H9 (cell line): ENCODE results near the gene PDE5A. TPM values are rescaled to one million over a fixed set of nuclear protein-coding genes. Genes with fewer than 3 reads are reported as not detected.

Experiments
- DNase-seq: peaks from one replicate; pipeline ENCODE4 v3.0.0-alpha.2; 2017
- H2AFZ ChIP-seq: one replicate; pipeline ENCODE4 v1.6.1; 2013; ENCODE audit warnings: mild to moderate bottlenecking, low read length, control low read depth, moderate library complexity
- H2AK5ac ChIP-seq: 2 replicates; pipeline ENCODE4 v1.6.1; 2013; ENCODE audit warnings: low read length, control low read depth, mixed read lengths; ENCODE audit not compliant: insufficient read length
- H2BK120ac ChIP-seq: one replicate; pipeline ENCODE4 v1.6.1; 2013; ENCODE audit warnings: low read depth, mild to moderate bottlenecking, low read length, control low read depth, inconsistent platforms; ENCODE audit not compliant: poor library complexity, severe bottlenecking
- H2BK12ac ChIP-seq: 2 replicates; pipeline ENCODE4 v1.6.1; 2013; ENCODE audit warnings: low read length, control low read depth, mixed read lengths, low read depth; ENCODE audit not compliant: insufficient read length
- H2BK15ac ChIP-seq: 2 replicates; pipeline ENCODE4 v1.6.1; 2013; ENCODE audit warnings: low read depth, low read length, control low read depth
- H2BK20ac ChIP-seq: one replicate; pipeline ENCODE4 v1.6.1; 2013; ENCODE audit warnings: low read depth, mild to moderate bottlenecking, low read length, control low read depth, inconsistent platforms; ENCODE audit not compliant: poor library complexity, severe bottlenecking
- H2BK5ac ChIP-seq: 2 replicates; pipeline ENCODE4 v1.6.1; 2013; ENCODE audit warnings: low read length, control low read depth, mixed read lengths; ENCODE audit not compliant: insufficient read length
- H3K14ac ChIP-seq: 2 replicates; pipeline ENCODE4 v1.6.1; 2013; ENCODE audit warnings: low read length, control low read depth; ENCODE audit not compliant: insufficient read depth
- H3K18ac ChIP-seq: 2 replicates; pipeline ENCODE4 v1.6.1; 2013; ENCODE audit warnings: low read depth, mild to moderate bottlenecking, mixed read lengths, low read length, control low read depth; ENCODE audit not compliant: insufficient read length
- H3K23ac ChIP-seq: 2 replicates; pipeline ENCODE4 v1.6.1; 2013; ENCODE audit warnings: low read length, control low read depth, mixed read lengths, low read depth; ENCODE audit not compliant: insufficient read length
- H3K23me2 ChIP-seq: 2 replicates; pipeline ENCODE4 v1.6.1; 2013; ENCODE audit warnings: low read depth, mild to moderate bottlenecking, mixed read lengths, low read length, control low read depth; ENCODE audit not compliant: insufficient read length, poor library complexity, severe bottlenecking
- H3K27ac ChIP-seq: 2 replicates; pipeline ENCODE4 v1.5.1; 2013; ENCODE audit warnings: low read length, control low read depth, mixed read lengths, low read depth; ENCODE audit not compliant: insufficient read length
- H3K27me3 ChIP-seq: 2 replicates; pipeline ENCODE4 v1.6.1; 2013; ENCODE audit warnings: low read length, control low read depth, inconsistent platforms; ENCODE audit not compliant: insufficient read depth
- H3K4ac ChIP-seq: 2 replicates; pipeline ENCODE4 v1.6.1; 2013; ENCODE audit warnings: low read depth, mild to moderate bottlenecking, control low read depth, inconsistent platforms, low read length, moderate library complexity
- H3K4me1 ChIP-seq: 2 replicates; pipeline ENCODE4 v1.6.1; 2013; ENCODE audit warnings: low read length, control low read depth, inconsistent platforms; ENCODE audit not compliant: insufficient read depth
- H3K4me2 ChIP-seq: 2 replicates; pipeline ENCODE4 v1.6.1; 2013; ENCODE audit warnings: low read length, control low read depth, mixed read lengths; ENCODE audit not compliant: insufficient read length, insufficient read depth
- H3K56ac ChIP-seq: 2 replicates; pipeline ENCODE4 v1.6.1; 2013; ENCODE audit warnings: low read depth, mild to moderate bottlenecking, mixed read lengths, low read length, control low read depth; ENCODE audit not compliant: insufficient read length
- H3K79me1 ChIP-seq: 2 replicates; pipeline ENCODE4 v1.6.1; 2013; ENCODE audit warnings: low read depth, mild to moderate bottlenecking, moderate library complexity, low read length, control low read depth, inconsistent platforms; ENCODE audit not compliant: insufficient read depth, poor library complexity, severe bottlenecking
- H3K79me2 ChIP-seq: 2 replicates; pipeline ENCODE4 v1.6.1; 2013; ENCODE audit warnings: low read length, control low read depth, inconsistent platforms; ENCODE audit not compliant: insufficient read depth
- H3K9ac ChIP-seq: 2 replicates; pipeline ENCODE4 v1.6.1; 2013; ENCODE audit warnings: low read length, control low read depth, mixed read lengths; ENCODE audit not compliant: insufficient read length; ENCODE audit errors: extremely low read depth
- H3K9me3 ChIP-seq: one replicate; pipeline ENCODE4 v1.6.1; 2013; ENCODE audit warnings: low read depth, low read length, inconsistent platforms; ENCODE audit not compliant: control insufficient read depth
- H3T11ph ChIP-seq: one replicate; pipeline ENCODE4 v1.6.1; 2013; ENCODE audit warnings: mild to moderate bottlenecking, low read length, control low read depth, inconsistent platforms
- H4K20me1 ChIP-seq: one replicate; pipeline ENCODE4 v1.6.1; 2013; ENCODE audit not compliant: control insufficient read depth, insufficient read length, insufficient read depth
- H4K5ac ChIP-seq: 2 replicates; pipeline ENCODE4 v1.6.1; 2013; ENCODE audit warnings: low read depth, mild to moderate bottlenecking, mixed read lengths, low read length, control low read depth; ENCODE audit not compliant: insufficient read length
- H4K8ac ChIP-seq: replicated peaks from 2 replicates; pipeline ENCODE4 v1.6.1; 2013; ENCODE audit warnings: low read length, control low read depth, mixed read lengths, low read depth; ENCODE audit not compliant: insufficient read length
- H4K91ac ChIP-seq: 2 replicates; pipeline ENCODE4 v1.6.1; 2013; ENCODE audit warnings: low read depth, mild to moderate bottlenecking, moderate library complexity, mixed read lengths, low read length, control low read depth; ENCODE audit not compliant: insufficient read length
- H3K27ac Mint-ChIP-seq, 3 experiments: 2 replicates in 2 of 3; 3 replicates in 1 of 3; pipeline ENCODE4 v1.8.0; 2020 to 2021; ENCODE audit warnings: mixed read lengths in 3 of 3, mild to moderate bottlenecking in 1 of 3, moderate library complexity in 1 of 3
- H3K27me3 Mint-ChIP-seq: 2 replicates; pipeline ENCODE4 v1.8.0; 2021; ENCODE audit warnings: low read depth, mild to moderate bottlenecking, moderate library complexity, mixed read lengths
- H3K36me3 Mint-ChIP-seq, 3 experiments: 2 replicates in 2 of 3; 3 replicates in 1 of 3; pipeline ENCODE4 v1.8.0; 2020 to 2021; ENCODE audit warnings: low read depth in 3 of 3, mixed read lengths in 3 of 3; ENCODE audit not compliant: insufficient read depth in 1 of 3
- H3K4me1 Mint-ChIP-seq, 2 experiments: 2 replicates each; pipeline ENCODE4 v1.8.0; 2020; ENCODE audit warnings: mixed read lengths in 2 of 2
- H3K4me3 Mint-ChIP-seq, 2 experiments: 2 replicates in 1 of 2; 3 replicates in 1 of 2; pipeline ENCODE4 v1.8.0; 2020 to 2021; ENCODE audit warnings: mild to moderate bottlenecking in 2 of 2, mixed read lengths in 2 of 2, moderate library complexity in 1 of 2
- H3K9me3 Mint-ChIP-seq, 2 experiments: 2 replicates in 1 of 2; 3 replicates in 1 of 2; pipeline ENCODE4 v1.8.0; 2020; ENCODE audit warnings: mild to moderate bottlenecking in 2 of 2, mixed read lengths in 2 of 2, moderate library complexity in 1 of 2
- WGBS: extraction: QIAGEN DNeasy Blood & Tissue Kit; methylation state at CpG from one replicate; pipeline ENCODE4 v1.1.7; 2013; ENCODE audit warnings: missing lambda C conversion rate, low lambda C conversion rate, mixed read lengths; ENCODE audit not compliant: insufficient read length; ENCODE audit errors: extremely low coverage; 5-methylcytosine and 5-hydroxymethylcytosine counted together
- total RNA-seq: library from RNA; stranded (reverse); gene quantifications from 2 replicates; pipeline ENCODE4 v1.2.1, GENCODE V29; 2021
- TF ChIP-seq, protein P1 (sequence below): fragments of 200-600 bp; sonication (generic); conservative IDR thresholded peaks from 3 replicates; pipeline ENCODE4 v1.8.0; 2021; ENCODE audit warnings: antibody characterized with exemption, mild to moderate bottlenecking

Gene PDE5A
- total RNA-seq, 1 experiment from 2014 or later: 15.7 TPM

GRCh38 chr4:119597377-119597776 is 31.2 kb downstream of the PDE5A start:
- TF ChIP-seq, protein P1, sequence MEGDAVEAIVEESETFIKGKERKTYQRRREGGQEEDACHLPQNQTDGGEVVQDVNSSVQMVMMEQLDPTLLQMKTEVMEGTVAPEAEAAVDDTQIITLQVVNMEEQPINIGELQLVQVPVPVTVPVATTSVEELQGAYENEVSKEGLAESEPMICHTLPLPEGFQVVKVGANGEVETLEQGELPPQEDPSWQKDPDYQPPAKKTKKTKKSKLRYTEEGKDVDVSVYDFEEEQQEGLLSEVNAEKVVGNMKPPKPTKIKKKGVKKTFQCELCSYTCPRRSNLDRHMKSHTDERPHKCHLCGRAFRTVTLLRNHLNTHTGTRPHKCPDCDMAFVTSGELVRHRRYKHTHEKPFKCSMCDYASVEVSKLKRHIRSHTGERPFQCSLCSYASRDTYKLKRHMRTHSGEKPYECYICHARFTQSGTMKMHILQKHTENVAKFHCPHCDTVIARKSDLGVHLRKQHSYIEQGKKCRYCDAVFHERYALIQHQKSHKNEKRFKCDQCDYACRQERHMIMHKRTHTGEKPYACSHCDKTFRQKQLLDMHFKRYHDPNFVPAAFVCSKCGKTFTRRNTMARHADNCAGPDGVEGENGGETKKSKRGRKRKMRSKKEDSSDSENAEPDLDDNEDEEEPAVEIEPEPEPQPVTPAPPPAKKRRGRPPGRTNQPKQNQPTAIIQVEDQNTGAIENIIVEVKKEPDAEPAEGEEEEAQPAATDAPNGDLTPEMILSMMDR: no peak
- Histone ChIP-seq H3K4ac (no peak overlapping the region), H2BK12ac (no peak overlapping the region), H4K20me1 (no peaks in the 10 kb centered on the region), H3K4me1 (no peaks in the 10 kb centered on the region; the same call in 1 of the 2 replicates), H2BK5ac (no peak overlapping the region), H3K56ac (no peak overlapping the region), H3K23me2 (no peaks in the 10 kb centered on the region), H3K79me1 (peaks cover 6% of the 10 kb centered on the region), H3K14ac (no peak overlapping the region), H4K5ac (no peak overlapping the region), H4K91ac (no peak overlapping the region), H2BK15ac (no peak overlapping the region), H2AFZ (no peak overlapping the region), H4K8ac (no peak overlapping the region), H2BK20ac (no peak overlapping the region), H2BK120ac (no peak overlapping the region), H3K9ac (no peak overlapping the region), H3K27me3 (no peaks in the 10 kb centered on the region), H3K23ac (no peak overlapping the region), H3K9me3 (no peaks in the 10 kb centered on the region), H3K18ac (no peak overlapping the region), H2AK5ac (no peak overlapping the region), H3K79me2 (no peaks in the 10 kb centered on the region; the same call in 1 of the 2 replicates), H3T11ph (no peak overlapping the region), H3K27ac (no peak overlapping the region), H3K4me2 (no peak overlapping the region)
- Mint-ChIP-seq H3K9me3 (peaks cover 17 to 18% of the 10 kb centered on the region in 2 experiments), H3K4me3 (no peak overlapping the region), H3K27me3 (no peaks in the 10 kb centered on the region), H3K27ac (peak overlapping the region in 1 of 3 experiments; percentile 54; a peak in 1 of 7 replicates), H3K4me1 (peaks cover 36 to 40% of the 10 kb centered on the region in 2 experiments), H3K36me3 (peaks cover 23 to 38% (median 34%) of the 10 kb centered on the region in 3 experiments)
- no CpG with 5 or more reads among the region's 3 CpGs for WGBS
- DNase-seq: no peak
